IMR-90 (cell line): ENCODE measurements around the gene SRRM3. TPM values are rescaled to one million over a fixed set of nuclear protein-coding genes. Genes with fewer than 3 reads are reported as not detected.

Source experiments
- ATAC-seq: fragments of 200-7000 bp; cut with Tn5 transposase; 2 replicates; pipeline ENCODE4 v1.9.1; 2020; ENCODE audit warnings: low read depth, mild to moderate bottlenecking, moderate library complexity
- BruUV-seq: library from RNA; stranded (reverse); fragments of 400-500 nt; replicated peaks from 2 replicates; lab custom pipeline; 2021; lab: Mats Ljungman, UMichigan
- CTCF ChIA-PET: fragments of 300-600 bp; formaldehyde crosslinking; extraction: SDS; loops from one replicate; lab custom pipeline; 2021; ENCODE audit warnings: antibody characterized with exemption; lab: Yijun Ruan, JAX
- POLR2A ChIA-PET: fragments of 300-600 bp; sonication (Branson Sonifier 250); formaldehyde crosslinking; loops from one replicate; lab custom pipeline; 2022; ENCODE audit warnings: antibody characterized with exemption; ENCODE audit not compliant: unreplicated experiment; lab: Charles Lee
- DNase-seq: peaks from one replicate; pipeline ENCODE4 v3.0.0; 2013
- H2AFZ ChIP-seq: replicated peaks from 2 replicates; pipeline ENCODE3; 2013; ENCODE audit warnings: low read length, mild to moderate bottlenecking; ENCODE audit not compliant: poor library complexity
- H2AK5ac ChIP-seq: 2 replicates; pipeline ENCODE4 v1.6.1; 2013; ENCODE audit warnings: low read depth, low read length, inconsistent platforms
- H2AK9ac ChIP-seq: replicated peaks from 2 replicates; pipeline ENCODE3; 2013; ENCODE audit warnings: mild to moderate bottlenecking, low read depth, low read length, moderate library complexity; ENCODE audit not compliant: poor library complexity
- H2BK120ac ChIP-seq: 2 replicates; pipeline ENCODE4 v1.6.1; 2013; ENCODE audit warnings: low read depth, low read length, inconsistent platforms
- H2BK15ac ChIP-seq: 3 replicates; pipeline ENCODE4 v1.6.1; 2013; ENCODE audit warnings: low read depth, low read length, inconsistent platforms
- H2BK20ac ChIP-seq: 2 replicates; pipeline ENCODE4 v1.6.1; 2013; ENCODE audit warnings: low read depth, mild to moderate bottlenecking, inconsistent platforms, low read length, moderate library complexity
- H2BK5ac ChIP-seq: 2 replicates; pipeline ENCODE4 v1.6.1; 2013; ENCODE audit warnings: mild to moderate bottlenecking, low read depth, low read length, inconsistent platforms; ENCODE audit not compliant: poor library complexity, severe bottlenecking
- H3K14ac ChIP-seq: replicated peaks from 2 replicates; pipeline ENCODE4 v1.6.1; 2013; ENCODE audit warnings: low read depth, low read length, inconsistent platforms
- H3K18ac ChIP-seq: 2 replicates; pipeline ENCODE4 v1.6.1; 2013; ENCODE audit warnings: low read depth, low read length, control low read depth
- H3K23ac ChIP-seq: 2 replicates; pipeline ENCODE4 v1.6.1; 2013; ENCODE audit warnings: low read depth, low read length, inconsistent platforms
- H3K27ac ChIP-seq: 2 replicates; pipeline ENCODE4 v1.5.1; 2013; ENCODE audit warnings: mild to moderate bottlenecking, control low read depth, low read length; ENCODE audit not compliant: insufficient read depth
- H3K27me3 ChIP-seq: 2 replicates; pipeline ENCODE4 v1.6.1; 2013; ENCODE audit warnings: low read length; ENCODE audit not compliant: control insufficient read depth, insufficient read depth
- H3K36me3 ChIP-seq: 2 replicates; pipeline ENCODE4 v1.6.1; 2013; ENCODE audit warnings: low read length, mixed read lengths; ENCODE audit not compliant: control insufficient read depth, insufficient read depth
- H3K4ac ChIP-seq: 2 replicates; pipeline ENCODE4 v1.6.1; 2013; ENCODE audit warnings: low read depth, low read length, inconsistent platforms
- H3K4me1 ChIP-seq: 2 replicates; pipeline ENCODE4 v1.6.1; 2013; ENCODE audit warnings: low read length, mixed read lengths; ENCODE audit not compliant: control insufficient read depth, insufficient read depth
- H3K4me2 ChIP-seq: 2 replicates; pipeline ENCODE4 v1.6.1; 2013; ENCODE audit warnings: low read depth, mild to moderate bottlenecking, control low read depth, low read length, moderate library complexity
- H3K4me3 ChIP-seq: 2 replicates; pipeline ENCODE4 v1.5.1; 2013; ENCODE audit warnings: low read depth, mild to moderate bottlenecking, control low read depth, low read length, moderate library complexity; ENCODE audit not compliant: insufficient read depth
- H3K56ac ChIP-seq: 2 replicates; pipeline ENCODE4 v1.6.1; 2013; ENCODE audit warnings: low read length, inconsistent platforms; ENCODE audit not compliant: insufficient read depth; ENCODE audit errors: extremely low read depth
- H3K79me1 ChIP-seq, 2 experiments: 2 replicates each; pipeline ENCODE4 v1.6.1; 2013; ENCODE audit warnings: low read length in 2 of 2, inconsistent platforms in 1 of 2, low read depth in 1 of 2
- H3K9ac ChIP-seq: 2 replicates; pipeline ENCODE4 v1.6.1; 2013; ENCODE audit warnings: low read depth, low read length, control low read depth
- H3K9me1 ChIP-seq: 2 replicates; pipeline ENCODE4 v1.6.1; 2013; ENCODE audit warnings: low read length, inconsistent platforms; ENCODE audit not compliant: insufficient read depth
- H3K9me3 ChIP-seq: 2 replicates; pipeline ENCODE4 v1.6.1; 2013; ENCODE audit warnings: low read length; ENCODE audit not compliant: control insufficient read depth, insufficient read depth
- H4K20me1 ChIP-seq: 2 replicates; pipeline ENCODE4 v1.6.1; 2013; ENCODE audit warnings: low read length, inconsistent platforms; ENCODE audit not compliant: insufficient read depth
- H4K5ac ChIP-seq: 2 replicates; pipeline ENCODE4 v1.6.1; 2013; ENCODE audit warnings: mild to moderate bottlenecking, low read depth, low read length, control low read depth
- H4K8ac ChIP-seq, 2 experiments: 2 replicates each; pipeline ENCODE4 v1.6.1; 2013; ENCODE audit warnings: low read depth in 2 of 2, low read length in 2 of 2, control low read depth in 1 of 2, inconsistent platforms in 1 of 2
- H4K91ac ChIP-seq: 2 replicates; pipeline ENCODE4 v1.6.1; 2013; ENCODE audit warnings: low read depth, low read length, inconsistent platforms; ENCODE audit not compliant: insufficient read depth
- BHLHE40 ChIP-seq: fragments of 150-350 bp; IDR thresholded peaks from 2 replicates; pipeline ENCODE4 v1.6.1; 2016; ENCODE audit warnings: mild to moderate bottlenecking, low read depth, low read length
- CEBPB ChIP-seq: IDR thresholded peaks from 2 replicates; pipeline ENCODE4 v1.6.1; 2012; ENCODE audit warnings: low read depth, low read length, improper control_type of control experiment
- CHD1 ChIP-seq: IDR thresholded peaks from 2 replicates; pipeline ENCODE4 v1.6.1; 2012; ENCODE audit warnings: low read depth, low read length, improper control_type of control experiment
- CTCF ChIP-seq: conservative IDR thresholded peaks from 2 replicates; pipeline ENCODE4 v1.5.1; 2012; ENCODE audit warnings: mild to moderate bottlenecking, low read depth, low read length, improper control_type of control experiment
- ELK1 ChIP-seq: fragments of 150-350 bp; IDR thresholded peaks from 2 replicates; pipeline ENCODE4 v1.6.1; 2016; ENCODE audit warnings: low read depth, mild to moderate bottlenecking, low read length, moderate library complexity, borderline replicate concordance
- FOS ChIP-seq: fragments of 150-350 bp; IDR thresholded peaks from 2 replicates; pipeline ENCODE4 v1.6.1; 2016; ENCODE audit warnings: low read depth, low read length
- MAFK ChIP-seq: IDR thresholded peaks from 2 replicates; pipeline ENCODE4 v1.6.1; 2012; ENCODE audit warnings: low read depth, low read length, improper control_type of control experiment
- MAZ ChIP-seq: IDR thresholded peaks from 2 replicates; pipeline ENCODE4 v1.6.1; 2012; ENCODE audit warnings: low read depth, mild to moderate bottlenecking, low read length, improper control_type of control experiment, moderate library complexity, borderline replicate concordance
- MXI1 ChIP-seq: IDR thresholded peaks from 2 replicates; pipeline ENCODE4 v1.6.1; 2012; ENCODE audit warnings: low read depth, mild to moderate bottlenecking, low read length, moderate library complexity, borderline replicate concordance
- NFE2L2 ChIP-seq: fragments of 150-350 bp; IDR thresholded peaks from 2 replicates; pipeline ENCODE4 v1.6.1; 2016; ENCODE audit warnings: low read depth, mild to moderate bottlenecking, low read length
- POLR2A ChIP-seq: IDR thresholded peaks from 2 replicates; pipeline ENCODE4 v1.6.1; 2012; ENCODE audit warnings: mild to moderate bottlenecking, low read depth, low read length
- RAD21 ChIP-seq: IDR thresholded peaks from 2 replicates; pipeline ENCODE4 v1.6.1; 2012; ENCODE audit warnings: low read length, improper control_type of control experiment
- RCOR1 ChIP-seq: IDR thresholded peaks from 2 replicates; pipeline ENCODE4 v1.6.1; 2012; ENCODE audit warnings: mild to moderate bottlenecking, low read length, improper control_type of control experiment; ENCODE audit not compliant: insufficient replicate concordance
- RFX5 ChIP-seq: IDR thresholded peaks from 2 replicates; pipeline ENCODE4 v1.8.0; 2012; ENCODE audit warnings: low read depth, mild to moderate bottlenecking, low read length, moderate library complexity
- SMC3 ChIP-seq: fragments of 150-350 bp; IDR thresholded peaks from 2 replicates; pipeline ENCODE4 v1.6.1; 2016; ENCODE audit warnings: low read depth, mild to moderate bottlenecking, antibody characterized with exemption, low read length, moderate library complexity
- WGBS, 2 experiments: methylation state at CpG; one replicate each; pipeline versions ENCODE4 v1.1.5 to v1.1.7; 2013; ENCODE audit warnings: missing lambda C conversion rate in 2 of 2; ENCODE audit not compliant: insufficient read length in 1 of 2; ENCODE audit errors: extremely low coverage in 2 of 2; 5-methylcytosine and 5-hydroxymethylcytosine counted together
- dilution Hi-C: fragments of 300-500 bp; cut with HindIII; formaldehyde crosslinking; loops from one replicate; pipeline ENCODE4 v1.14.3; 2018; ENCODE audit warnings: low sequenced_read_pairs; ENCODE audit not compliant: unreplicated experiment
- in situ Hi-C: fragments of 300-500 bp; cut with MboI; formaldehyde crosslinking; loops from 3 replicates; pipeline ENCODE4 v1.14.3; 2019; ENCODE audit warnings: low sequenced_read_pairs, inconsistent platforms, mixed read lengths
- intact Hi-C: fragments of 100-400 bp; cut with micrococcal nuclease; formaldehyde crosslinking; loops from 2 replicates; pipeline ENCODE4 v1.10.0; 2022
- polyA plus RNA-seq, 3 experiments: library from polyadenylated mRNA; depleted of rRNA; stranded (reverse); fragments of >200 nt; gene quantifications; 2 replicates each; pipeline ENCODE4 v1.2.3, GENCODE V29; 2012; ENCODE audit warnings: low replicate concordance in 1 of 3
- total RNA-seq: library from RNA; depleted of rRNA; stranded (reverse); fragments of >200 nt; gene quantifications from 2 replicates; pipeline ENCODE4 v1.2.3, GENCODE V29; 2012
- TF ChIP-seq, protein P1 (sequence below): fragments of 150-350 bp; IDR thresholded peaks from 2 replicates; pipeline ENCODE4 v1.6.1; 2017; ENCODE audit warnings: mild to moderate bottlenecking, antibody characterized with exemption, low read length, low read depth

Gene SRRM3
- total and polyA plus RNA-seq, 2 of the 4 experiments (the other 2 are of a cell fraction), result 0.18 to 2.5 TPM

- no peaks in the 10 kb centered on the region for H3K9me3 ChIP-seq
- H2AFZ ChIP-seq, result peak overlapping the region; percentile 99
- dilution Hi-C loops, result no loop called here
- peak overlapping the region; percentile 73; the same call in 1 of the 2 replicates for H2BK20ac ChIP-seq
- no peaks in the 10 kb centered on the region for H4K20me1 ChIP-seq
- no TSS peak for BruUV-seq
- H3K4me3 ChIP-seq, result peak overlapping the region; percentile 63
- DNase-seq (no peak), ATAC-seq (no peak)
- ChIA-PET CTCF (interaction anchor here (0.8 kb wide), 1 partner anchor 97 kb away, joined by 3 read pairs; no protein-coding TSS in a partner anchor), POLR2A (no interaction called here)
- peak overlapping the region; percentile 94; the same call in 1 of the 2 replicates for H3K14ac ChIP-seq
- H3K27me3 ChIP-seq, result no peaks in the 10 kb centered on the region
- peak overlapping the region; percentile 44; the same call in 1 of the 2 replicates for H3K56ac ChIP-seq
- peak overlapping the region; percentile 13; the same call in 1 of the 2 replicates for H3K27ac ChIP-seq
- WGBS, 2 experiments, result 80% methylated on average over 1 of the region's 15 CpGs; no CpG with 5 or more reads in 1 of the 2 experiments
- no peak overlapping the region for H3K9ac ChIP-seq
- intact Hi-C loops, result no loop called here
- 0 out of 2 replicates have a peak, but pooled peaks cover 3% of the 10 kb centered on the region for H3K9me1 ChIP-seq
- H4K91ac ChIP-seq, result peak overlapping the region; percentile 73
- H3K18ac ChIP-seq, result peak overlapping the region; percentile 26; the same call in 1 of the 2 replicates
- H2BK5ac ChIP-seq, result peak overlapping the region; percentile 4
- TF ChIP-seq MAFK (no peak), SMC3 (no peak), CHD1 (no peak), BHLHE40 (no peak), RFX5 (no peak), ELK1 (no peak), RAD21 (no peak), CTCF (no peak), MXI1 (no peak), RCOR1 (no peak), FOS (no peak), POLR2A (no peak), CEBPB (no peak), MAZ (no peak), NFE2L2 (no peak)
- TF ChIP-seq, protein P1, sequence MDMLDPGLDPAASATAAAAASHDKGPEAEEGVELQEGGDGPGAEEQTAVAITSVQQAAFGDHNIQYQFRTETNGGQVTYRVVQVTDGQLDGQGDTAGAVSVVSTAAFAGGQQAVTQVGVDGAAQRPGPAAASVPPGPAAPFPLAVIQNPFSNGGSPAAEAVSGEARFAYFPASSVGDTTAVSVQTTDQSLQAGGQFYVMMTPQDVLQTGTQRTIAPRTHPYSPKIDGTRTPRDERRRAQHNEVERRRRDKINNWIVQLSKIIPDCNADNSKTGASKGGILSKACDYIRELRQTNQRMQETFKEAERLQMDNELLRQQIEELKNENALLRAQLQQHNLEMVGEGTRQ, result no peak
- peak overlapping the region; percentile 75 for H4K5ac ChIP-seq
- H2AK9ac ChIP-seq, result no peak overlapping the region
- in situ Hi-C loops, result no loop called here
- H4K8ac ChIP-seq, result peak overlapping the region; percentile 96 to 99
- peak overlapping the region; percentile 47; the same call in 1 of the 2 replicates for H2AK5ac ChIP-seq
- H3K23ac ChIP-seq, result no peak overlapping the region; the same call in 1 of the 2 replicates
- no peaks in the 10 kb centered on the region for H3K4me1 ChIP-seq
- peak overlapping the region; percentile 42; the same call in 1 of the 3 replicates for H2BK15ac ChIP-seq
- no peaks in the 10 kb centered on the region for H3K36me3 ChIP-seq
- H3K4ac ChIP-seq, result peak overlapping the region; percentile 92
- peak overlapping the region; percentile 49 for H3K4me2 ChIP-seq
- H3K79me1 ChIP-seq, result peaks cover 0 to 4% of the 10 kb centered on the region in 2 experiments; a peak in 1 of 4 replicates
- H2BK120ac ChIP-seq, result peak overlapping the region; percentile 75
Measured at GRCh38 chr7:76165973-76166403, 35.7 kb upstream of the SRRM3 start.
